ENCODE results near the gene DNAJB9. TPM values are rescaled to one million over a fixed set of nuclear protein-coding genes. Genes with fewer than 3 reads are reported as not detected.
A peak's percentile ranks its signal among the peaks of the same experiment; 100 is the strongest.

DNAJB9 gene
- polyA plus RNA-seq, 3 donors = 18.1 to 20.7 (median 18.4) TPM

GRCh38 chr7:108570146-108570755 lies 577 bp downstream of the DNAJB9 start:
- H2AFZ ChIP-seq (ENCODE audit: insufficient read depth, low read depth, low read length, poor library complexity, severe bottlenecking) = peak overlapping the region; percentile 72
- H3K27me3 ChIP-seq (ENCODE audit: control insufficient read depth in 2 of 2, insufficient read depth in 2 of 2, low read length in 2 of 2) = no peaks in the 10 kb centered on the region
- TF ChIP-seq CTCF (IDR thresholded peaks at IDR 0.05) = no peak
- peak overlapping the region; percentile 66 for H3K4me2 ChIP-seq (replicated peaks; ENCODE audit: extremely low read depth, low read length, poor library complexity, severe bottlenecking)
- Mint-ChIP-seq H3K27ac (peak overlapping the region; percentile 94 to 99 (median 98)), H3K4me1 (peaks cover 23% of the 10 kb centered on the region), H3K36me3 (peaks cover 26 to 28% of the 10 kb centered on the region in 2 donors), H3K4me3 (peak overlapping the region; percentile 93 to 96), H3K9me3 (peaks cover 0 to 4% (median 2%) of the 10 kb centered on the region in 7 donors), H3K27me3 (ENCODE audit: low read depth in 3 of 3) (no peaks in the 10 kb centered on the region)
- peak overlapping the region; percentile 77 to 87 (median 78) for H3K4me3 ChIP-seq (replicated peaks in 1 of 3; ENCODE audit: low read depth in 2 of 3, low read length in 3 of 3)
- intact Hi-C loops (cut with micrococcal nuclease) = no loop called here
- H3K36me3 ChIP-seq (replicated peaks in 1 of 2; ENCODE audit: control insufficient read depth in 1 of 2, insufficient read depth in 2 of 2, low read length in 2 of 2) = peaks cover 18 to 40% of the 10 kb centered on the region in 2 donors
- peaks cover 75% of the 10 kb centered on the region for H3K79me2 ChIP-seq (ENCODE audit: insufficient read depth, low read length)
- peak; percentile 55 to 70 (median 69) for DNase-seq
- WGBS (ENCODE audit: insufficient coverage) = 0% methylated on average over 30 of the region's 36 CpGs
- H3K9me3 ChIP-seq (replicated peaks in 1 of 2; ENCODE audit: control insufficient read depth in 1 of 2, insufficient read depth in 1 of 2, low read length in 2 of 2) = no peaks in the 10 kb centered on the region
- H3K27ac ChIP-seq (ENCODE audit: low read depth in 1 of 2, low read length in 2 of 2) = peak overlapping the region; percentile 94 to 99
- H3K9ac ChIP-seq (ENCODE audit: insufficient read depth, low read length, poor library complexity, severe bottlenecking) = peak overlapping the region; percentile 98
- no peaks in the 10 kb centered on the region for H4K20me1 ChIP-seq (ENCODE audit: insufficient read depth, low read length)
- peaks cover 21 to 38% of the 10 kb centered on the region in 2 donors for H3K4me1 ChIP-seq (ENCODE audit: control insufficient read depth in 1 of 2, insufficient read depth in 2 of 2, low read length in 2 of 2)

GRCh38 chr7:108572480-108572879 lies 2.8 kb downstream of the DNAJB9 start:
- H3K79me2 ChIP-seq (ENCODE audit: insufficient read depth, low read length) = peaks cover 54% of the 10 kb centered on the region
- peak overlapping the region in 1 of 7 donors; percentile 15 for H3K27ac Mint-ChIP-seq
- H3K4me1 Mint-ChIP-seq = peaks cover 27% of the 10 kb centered on the region
- DNase-seq = no peak
- no peaks in the 10 kb centered on the region for H3K9me3 ChIP-seq (replicated peaks in 1 of 2; ENCODE audit: control insufficient read depth in 1 of 2, insufficient read depth in 1 of 2, low read length in 2 of 2)
- H3K36me3 Mint-ChIP-seq = peaks cover 33 to 36% of the 10 kb centered on the region in 2 donors
- no peak overlapping the region for H3K4me3 Mint-ChIP-seq
- H3K4me2 ChIP-seq (replicated peaks; ENCODE audit: extremely low read depth, low read length, poor library complexity, severe bottlenecking) = no peak overlapping the region
- no peak for TF ChIP-seq CTCF (IDR thresholded peaks at IDR 0.05)
- H3K27me3 Mint-ChIP-seq (ENCODE audit: low read depth in 3 of 3) = no peaks in the 10 kb centered on the region
- no peak overlapping the region for H2AFZ ChIP-seq (ENCODE audit: insufficient read depth, low read depth, low read length, poor library complexity, severe bottlenecking)
- no peaks in the 10 kb centered on the region for H3K27me3 ChIP-seq (ENCODE audit: control insufficient read depth in 2 of 2, insufficient read depth in 2 of 2, low read length in 2 of 2)
- H4K20me1 ChIP-seq (ENCODE audit: insufficient read depth, low read length) = no peaks in the 10 kb centered on the region
- H3K4me1 ChIP-seq (ENCODE audit: control insufficient read depth in 1 of 2, insufficient read depth in 2 of 2, low read length in 2 of 2) = peaks cover 21 to 38% of the 10 kb centered on the region in 2 donors
- intact Hi-C loops (cut with micrococcal nuclease) = no loop called here
- H3K36me3 ChIP-seq (replicated peaks in 1 of 2; ENCODE audit: control insufficient read depth in 1 of 2, insufficient read depth in 2 of 2, low read length in 2 of 2) = peaks cover 18 to 39% of the 10 kb centered on the region in 2 donors
- no peak overlapping the region for H3K4me3 ChIP-seq (replicated peaks in 1 of 3; ENCODE audit: low read depth in 2 of 3, low read length in 3 of 3)
- H3K27ac ChIP-seq (ENCODE audit: low read depth in 1 of 2, low read length in 2 of 2) = no peak overlapping the region
- peaks cover 0 to 6% (median 0%) of the 10 kb centered on the region in 7 donors for H3K9me3 Mint-ChIP-seq
- no peak overlapping the region for H3K9ac ChIP-seq (ENCODE audit: insufficient read depth, low read length, poor library complexity, severe bottlenecking)
- no CpG with 5 or more reads among the region's 2 CpGs for WGBS (ENCODE audit: insufficient coverage)

Measured in CD14-positive monocyte (primary cell).